ENCODE measurements around the gene GET4.

DNA sequence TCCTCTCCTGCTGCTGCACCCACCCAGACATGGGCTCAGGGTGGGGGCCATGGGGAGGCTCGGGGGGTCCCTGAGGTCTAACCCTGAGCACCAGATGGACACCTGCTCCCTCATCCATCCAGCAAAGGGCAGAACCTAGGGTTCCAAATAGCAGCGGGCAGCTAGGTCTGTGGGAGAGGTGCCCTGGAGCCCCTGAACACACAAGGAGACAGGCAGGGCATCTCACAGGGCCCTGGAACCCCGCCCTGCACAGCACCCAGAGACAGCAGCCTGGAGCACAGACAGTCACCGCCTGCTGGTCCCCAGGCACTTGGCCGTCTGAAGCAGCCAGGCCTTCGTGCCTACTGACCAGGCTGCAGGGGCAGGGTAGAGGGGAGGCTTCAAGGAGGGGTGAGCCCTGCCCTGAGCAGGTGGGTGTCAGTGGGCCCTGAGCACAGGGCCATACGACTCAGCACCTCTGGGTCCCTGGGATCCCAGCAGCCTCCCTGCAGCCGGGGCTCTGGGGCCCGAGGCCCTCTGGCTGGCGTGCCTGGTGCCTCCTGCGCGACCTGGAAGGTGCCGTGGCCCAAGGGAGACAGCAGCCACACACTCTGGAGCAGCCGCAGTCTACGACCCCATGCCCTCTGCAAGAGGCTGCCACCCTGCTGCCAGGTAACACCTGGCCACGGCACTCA, 38.3 kb downstream of the GET4 start:
- TF ChIP-seq EZH2 (IDR thresholded peaks at IDR 0.05; ENCODE audit: insufficient read depth, poor library complexity, severe bottlenecking) (no peak), EZH2phosphoT487 (IDR thresholded peaks at IDR 0.05; ENCODE audit: insufficient read depth, low read depth) (no peak)
